GM12874 (cell line): ENCODE data around the gene PRAMEF4.
"Not testable (repeated sequence)": the region's sequence is repeated elsewhere in the genome, so short reads cannot be mapped to it uniquely, and the experiment has no call there.

Experiments used
- CTCF ChIP-seq: IDR thresholded peaks from 2 replicates; pipeline ENCODE4 v1.5.1; 2011; ENCODE audit warnings: low read depth, mild to moderate bottlenecking, control low read depth, low read length, moderate library complexity; ENCODE audit not compliant: insufficient read depth

PRAMEF4 gene

DNA sequence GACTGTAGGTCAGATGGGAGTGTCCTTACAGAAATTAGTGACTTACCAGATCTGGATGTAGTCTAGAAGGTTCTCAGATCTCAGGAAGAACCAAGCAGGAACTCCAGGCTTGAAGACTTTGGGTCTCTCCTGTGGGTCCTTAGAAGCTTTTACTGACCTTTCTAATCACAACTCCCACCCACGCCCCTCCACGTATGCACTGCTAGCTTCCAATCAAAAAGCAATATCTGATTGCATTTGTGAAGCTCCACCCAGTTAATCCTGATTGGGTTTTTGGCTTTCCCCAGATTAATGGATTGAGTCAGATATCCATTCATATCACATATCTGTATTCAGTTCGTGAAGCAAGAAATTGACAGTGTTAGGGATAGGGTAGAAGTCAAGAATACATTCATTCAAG is at the start of gene PRAMEF4:
TSS of gene PRAMEF4 (minus strand) at position 101 of the 400 bp plus-strand sequence. CDS start 2,807 bp downstream, outside the sequence.
- not testable (repeated sequence) for TF ChIP-seq CTCF

- not testable (repeated sequence) for TF ChIP-seq CTCF
Observed at GRCh38 chr1:12916310-12916709, 30.3 kb upstream of the PRAMEF4 start, which contains the start of gene PRAMEF7. PRAMEF7 (plus strand) TSS chr1:12916610; CDS start chr1:12917693, 1,083 bp downstream.

DNA sequence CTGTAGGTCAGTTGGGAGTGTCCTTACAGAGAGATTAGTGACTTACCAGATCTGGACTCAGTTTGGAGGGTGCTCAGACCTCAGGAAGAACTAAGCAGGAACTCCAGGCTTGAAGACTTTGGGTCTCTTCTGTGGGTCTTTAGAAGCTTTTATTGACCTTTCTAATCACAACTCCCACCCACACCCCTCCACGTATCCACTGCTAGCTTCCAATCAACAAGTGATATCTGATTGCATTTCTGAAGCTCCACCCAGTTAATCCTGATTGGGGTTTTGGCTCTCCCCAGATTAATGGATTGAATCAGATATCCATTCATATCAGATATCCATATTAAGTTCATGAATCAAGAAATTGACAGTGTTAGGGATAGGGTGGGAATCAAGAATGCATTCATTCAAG is 12.2 kb upstream of the PRAMEF4 start, which contains the start of gene PRAMEF10:
TSS of gene PRAMEF10 (minus strand) at position 101 of the 400 bp plus-strand sequence. CDS start 2,423 bp downstream, outside the sequence.
- TF ChIP-seq CTCF, result not testable (repeated sequence)

- not testable (repeated sequence) for TF ChIP-seq CTCF
Observed at GRCh38 chr1:12856786-12857185, 29.2 kb downstream of the PRAMEF4 start, which contains the start of gene PRAMEF2. PRAMEF2 (plus strand) TSS chr1:12857086; CDS start chr1:12859010, 1,924 bp downstream.

DNA sequence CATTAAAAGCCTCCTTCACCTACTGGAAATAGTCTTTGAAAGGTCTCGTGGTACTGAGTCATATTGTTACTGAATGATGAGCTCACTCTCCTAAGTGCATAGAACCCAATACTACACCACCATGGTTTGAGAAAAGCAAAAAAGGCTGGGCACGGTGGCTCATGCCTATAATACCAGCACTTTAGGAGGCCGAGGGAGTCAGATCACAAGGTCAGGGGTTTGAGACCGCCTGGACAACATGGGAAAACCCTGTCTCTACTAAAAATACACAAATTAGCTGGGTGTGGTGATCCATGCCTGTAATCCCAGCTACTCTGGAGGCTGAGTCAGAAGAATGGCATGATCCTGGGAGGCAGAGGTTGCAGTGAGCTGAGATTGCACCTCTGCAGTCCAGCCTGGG is 34.2 kb downstream of the PRAMEF4 start:
- no peak for TF ChIP-seq CTCF

GRCh38 chr1:12848620-12849019 is 37.4 kb downstream of the PRAMEF4 start, which contains the start of gene HNRNPCL1:
HNRNPCL1 (minus strand) TSS chr1:12848720; CDS start chr1:12848289, 431 bp downstream.
- TF ChIP-seq CTCF, result not testable (repeated sequence)

- TF ChIP-seq CTCF, result not testable (repeated sequence)
Observed at GRCh38 chr1:12831310-12831709, 54.7 kb downstream of the PRAMEF4 start, which contains the start of gene PRAMEF11. PRAMEF11 (minus strand) TSS chr1:12831410; CDS start chr1:12828789, 2,621 bp downstream.
